D721Med (cell line): Measurements from ENCODE around the gene MAVS.
"Not testable (repeated sequence)": the region's sequence is repeated elsewhere in the genome, so short reads cannot be mapped to it uniquely, and the experiment has no call there.

Experiments
- DNase-seq: peaks from one replicate; pipeline ENCODE4 v3.0.0; 2011; ENCODE audit warnings: low spot score; ENCODE audit not compliant: insufficient read length
- FAIRE-seq: peaks from 2 replicates; lab custom pipeline; 2011; peaks lifted over from hg19 to GRCh38; lab: Jason Lieb, UNC
- CTCF ChIP-seq: IDR thresholded peaks from 2 replicates; pipeline ENCODE4 v1.5.1; 2012; ENCODE audit warnings: mild to moderate bottlenecking, control low read depth; ENCODE audit not compliant: insufficient read depth; ENCODE audit errors: missing control alignments

MAVS gene

GRCh38 chr20:3894796-3895195 is 48.2 kb downstream of the MAVS start:
- FAIRE-seq: no peak
- no peak for DNase-seq
- no peak for TF ChIP-seq CTCF

- DNase-seq: no peak
- TF ChIP-seq CTCF: no peak
- no peak for FAIRE-seq
Observed at GRCh38 chr20:3896302-3896701, 49.7 kb downstream of the MAVS start.

- TF ChIP-seq CTCF: no peak
- no peak for DNase-seq
- no peak for FAIRE-seq
Observed at GRCh38 chr20:3896853-3897583, 50.4 kb downstream of the MAVS start.

- not testable (repeated sequence) for FAIRE-seq
Observed at GRCh38 chr20:3898181-3898580, 51.5 kb downstream of the MAVS start.

GRCh38 chr20:3898639-3899038 is 52.0 kb downstream of the MAVS start:
- no peak for TF ChIP-seq CTCF
- DNase-seq (no peak), FAIRE-seq (no peak)

More at GRCh38 chr20:3898181-3898580, 51.5 kb downstream of the MAVS start:
- not testable (repeated sequence) for DNase-seq

GRCh38 chr20:3900187-3900604 is 53.6 kb downstream of the MAVS start:
- FAIRE-seq (no peak), DNase-seq (no peak)
- TF ChIP-seq CTCF: no peak

GRCh38 chr20:3901028-3901705 is 54.5 kb downstream of the MAVS start:
- no peak for TF ChIP-seq CTCF
- DNase-seq (no peak), FAIRE-seq (no peak)
